Adrenal gland (tissue), 5 donors: ENCODE measurements around the gene IYD.

Experiments used
- CTCF ChIP-seq, 6 experiments: fragments of 450-650 bp in 4 of 6; fragments of 200-600 bp in 2 of 6; sonication (generic) in 1 of 6; IDR thresholded peaks; 1 replicate in 5 of 6; 2 replicates in 1 of 6; pipeline versions ENCODE4 v1.5.1 to v1.8.0; 2016 to 2021; ENCODE audit warnings: antibody characterized with exemption in 6 of 6, mild to moderate bottlenecking in 2 of 6, moderate library complexity in 1 of 6
- POLR2A ChIP-seq, 2 donors: fragments of 450-650 bp; IDR thresholded peaks; one replicate each; pipeline ENCODE4 v1.6.1; 2017; ENCODE audit warnings: antibody characterized with exemption in 2 of 2, mild to moderate bottlenecking in 2 of 2, moderate library complexity in 1 of 2
- donor health status: DM: no; HTN: no; CAD: no.

DNA sequence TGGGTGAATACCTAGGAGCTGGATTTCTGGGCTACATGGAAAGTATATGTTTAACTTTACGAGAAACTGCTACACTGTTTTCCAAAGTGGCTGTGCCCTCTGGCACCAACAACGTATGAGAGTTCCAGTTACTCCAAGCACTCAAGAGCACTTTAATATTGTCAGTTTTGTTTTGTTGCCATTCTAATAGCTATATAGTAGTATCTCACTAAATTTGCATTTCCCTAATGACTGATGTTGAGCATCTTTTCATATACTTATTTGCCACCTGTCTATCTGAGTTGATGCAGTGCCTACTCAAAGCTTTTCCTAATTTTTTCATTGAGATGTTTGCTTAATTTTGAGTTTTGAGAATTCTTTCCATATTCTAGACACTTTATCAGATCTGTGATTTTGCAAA lies 76.7 kb downstream of the IYD start:
- TF ChIP-seq POLR2A (IDR thresholded peaks at IDR 0.05) (no peak), CTCF (IDR thresholded peaks at IDR 0.05) (no peak)
